Measurements from ENCODE around the gene PFKL. TPM values are rescaled to one million over a fixed set of nuclear protein-coding genes. Genes with fewer than 3 reads are reported as not detected.
A peak's percentile ranks its signal among the peaks of the same experiment; 100 is the strongest.
"Not testable (repeated sequence)": the region's sequence is repeated elsewhere in the genome, so short reads cannot be mapped to it uniquely, and the experiment has no call there.

Gene PFKL
- total RNA-seq, 1 experiment from 2014 or later: 78.9 TPM

- no peak overlapping the region for H3K27ac Mint-ChIP-seq (ENCODE audit: unreplicated experiment)
- no peaks in the 10 kb centered on the region for H3K4me1 Mint-ChIP-seq (ENCODE audit: low read depth, unreplicated experiment)
- CTCF ChIA-PET: interaction anchor here (0.9 to 1.0 kb wide), 2 partner anchors 40 to 173 kb away, joined by 3 read pairs; no protein-coding TSS in a partner anchor
- TF ChIP-seq CTCF (IDR thresholded peaks at IDR 0.05; ENCODE audit: unreplicated experiment): no peak
- H3K36me3 Mint-ChIP-seq (ENCODE audit: insufficient read depth, unreplicated experiment): peaks cover 23% of the 10 kb centered on the region
- no peaks in the 10 kb centered on the region for H3K9me3 Mint-ChIP-seq (ENCODE audit: low read depth, unreplicated experiment)
- no peaks in the 10 kb centered on the region for H3K27me3 Mint-ChIP-seq (ENCODE audit: unreplicated experiment)
- intact Hi-C loops (cut with micrococcal nuclease; ENCODE audit: unreplicated experiment): no loop called here
- H3K4me3 Mint-ChIP-seq (ENCODE audit: low read depth, unreplicated experiment): no peak overlapping the region
- no TSS peak for BruUV-seq (replicated peaks)
- DNase-seq: no peak
Observed at GRCh38 chr21:44337449-44337848, 37.6 kb downstream of the PFKL start.

- intact Hi-C loops (cut with micrococcal nuclease; ENCODE audit: unreplicated experiment): no loop called here
- no peak for TF ChIP-seq CTCF (IDR thresholded peaks at IDR 0.05; ENCODE audit: unreplicated experiment)
- H3K27ac Mint-ChIP-seq (ENCODE audit: unreplicated experiment): no peak overlapping the region
- CTCF ChIA-PET: interaction anchor here (0.9 to 1.2 kb wide), 3 partner anchors 41 to 172 kb away, joined by 3 to 6 read pairs (median 3); no protein-coding TSS in a partner anchor
- peak; percentile 64 for DNase-seq
- H3K27me3 Mint-ChIP-seq (ENCODE audit: unreplicated experiment): no peaks in the 10 kb centered on the region
- H3K36me3 Mint-ChIP-seq (ENCODE audit: insufficient read depth, unreplicated experiment): peaks cover 15% of the 10 kb centered on the region
- H3K4me3 Mint-ChIP-seq (ENCODE audit: low read depth, unreplicated experiment): peak overlapping the region; percentile 31
- BruUV-seq (replicated peaks): no TSS peak
- no peaks in the 10 kb centered on the region for H3K9me3 Mint-ChIP-seq (ENCODE audit: low read depth, unreplicated experiment)
- H3K4me1 Mint-ChIP-seq (ENCODE audit: low read depth, unreplicated experiment): no peaks in the 10 kb centered on the region
Observed at GRCh38 chr21:44337941-44338895, 38.4 kb downstream of the PFKL start.

- H3K4me1 Mint-ChIP-seq (ENCODE audit: low read depth, unreplicated experiment): no peaks in the 10 kb centered on the region
- peak; percentile 91 for DNase-seq
- intact Hi-C loops (cut with micrococcal nuclease; ENCODE audit: unreplicated experiment): no loop called here
- TSS peak; percentile 87 for BruUV-seq (replicated peaks)
- H3K36me3 Mint-ChIP-seq (ENCODE audit: insufficient read depth, unreplicated experiment): peaks cover 14% of the 10 kb centered on the region
- TF ChIP-seq CTCF (IDR thresholded peaks at IDR 0.05; ENCODE audit: unreplicated experiment): no peak
- peak within 1 kb of the TSS; percentile 92 for H3K4me3 Mint-ChIP-seq (ENCODE audit: low read depth, unreplicated experiment)
- H3K27me3 Mint-ChIP-seq (ENCODE audit: unreplicated experiment): no peaks in the 10 kb centered on the region
- H3K27ac Mint-ChIP-seq (ENCODE audit: unreplicated experiment): peak within 1 kb of the TSS; percentile 88
- no peaks in the 10 kb centered on the region for H3K9me3 Mint-ChIP-seq (ENCODE audit: low read depth, unreplicated experiment)
- CTCF ChIA-PET: interaction anchor here (0.6 to 1.2 kb wide), 2 partner anchors 122 to 454 kb away, joined by 4 to 6 read pairs; no protein-coding TSS in a partner anchor
Observed at GRCh38 chr21:44338971-44339910, 39.4 kb downstream of the PFKL start, which contains the start of gene CFAP410. CFAP410 (minus strand) TSS chr21:44339390; CDS start chr21:44339194, 196 bp downstream.

- not testable (repeated sequence) for H3K4me3 Mint-ChIP-seq (ENCODE audit: low read depth, unreplicated experiment); H3K9me3 Mint-ChIP-seq (ENCODE audit: low read depth, unreplicated experiment)
Observed at GRCh38 chr21:44341726-44342458, 42.0 kb downstream of the PFKL start.

GRCh38 chr21:44342981-44343380 is 43.1 kb downstream of the PFKL start:
- DNase-seq; H3K27ac Mint-ChIP-seq (ENCODE audit: unreplicated experiment); H3K36me3 Mint-ChIP-seq (ENCODE audit: insufficient read depth, unreplicated experiment); intact Hi-C loops (cut with micrococcal nuclease; ENCODE audit: unreplicated experiment); H3K4me3 Mint-ChIP-seq (ENCODE audit: low read depth, unreplicated experiment); H3K9me3 Mint-ChIP-seq (ENCODE audit: low read depth, unreplicated experiment); H3K4me1 Mint-ChIP-seq (ENCODE audit: low read depth, unreplicated experiment); BruUV-seq (replicated peaks); CTCF ChIA-PET: not testable (repeated sequence)
- peaks cover 26% of the 10 kb centered on the region for H3K27me3 Mint-ChIP-seq (ENCODE audit: unreplicated experiment)

More at GRCh38 chr21:44341726-44342458, 42.0 kb downstream of the PFKL start:
- H3K36me3 Mint-ChIP-seq (ENCODE audit: insufficient read depth, unreplicated experiment); intact Hi-C loops (cut with micrococcal nuclease; ENCODE audit: unreplicated experiment); BruUV-seq (replicated peaks); H3K27ac Mint-ChIP-seq (ENCODE audit: unreplicated experiment); DNase-seq; H3K4me1 Mint-ChIP-seq (ENCODE audit: low read depth, unreplicated experiment); CTCF ChIA-PET: not testable (repeated sequence)
- H3K27me3 Mint-ChIP-seq (ENCODE audit: unreplicated experiment): peaks cover 15% of the 10 kb centered on the region

Measured in Calu3 (cell line).